Transverse colon (tissue), 4 donors: ENCODE data around the gene APMAP. TPM values are rescaled to one million over a fixed set of nuclear protein-coding genes. Genes with fewer than 3 reads are reported as not detected.

Source experiments
- DNase-seq: peaks from one replicate; pipeline ENCODE4 v3.0.0-alpha.2; 2019
- H3K27ac ChIP-seq, 4 donors: fragments of 200-600 bp; sonication (generic); 2 replicates each; pipeline ENCODE4 v1.5.1; 2016 to 2018; ENCODE audit warnings: inconsistent platforms in 4 of 4
- H3K27me3 ChIP-seq: fragments of 200-600 bp; sonication (generic); 2 replicates; pipeline ENCODE4 v1.5.1; 2017; ENCODE audit warnings: inconsistent platforms
- H3K36me3 ChIP-seq, 4 donors: fragments of 200-600 bp; sonication (generic); 2 replicates each; pipeline ENCODE4 v1.5.1; 2017 to 2019; ENCODE audit warnings: inconsistent platforms in 4 of 4
- H3K4me1 ChIP-seq, 4 donors: fragments of 200-600 bp; sonication (generic); 2 replicates each; pipeline ENCODE4 v1.5.1; 2017 to 2020; ENCODE audit warnings: inconsistent platforms in 4 of 4
- H3K4me3 ChIP-seq, 4 donors: fragments of 200-600 bp; sonication (generic); 1 replicate in 1 of 4; 2 replicates in 3 of 4; pipeline versions ENCODE4 v1.5.1 to v1.6.1; 2017 to 2019; ENCODE audit warnings: inconsistent platforms in 4 of 4
- H3K9me3 ChIP-seq, 2 donors: fragments of 200-600 bp; sonication (generic); 2 replicates each; pipeline ENCODE4 v1.5.1; 2017 to 2019; ENCODE audit warnings: inconsistent platforms in 2 of 2
- CTCF ChIP-seq, 5 experiments: fragments of 200-600 bp in 3 of 5; fragments of 450-650 bp in 2 of 5; sonication (generic) in 3 of 5; IDR thresholded peaks; 1 replicate in 2 of 5; 2 replicates in 3 of 5; pipeline ENCODE4 v1.5.1; 2016 to 2017; ENCODE audit warnings: antibody characterized with exemption in 5 of 5, inconsistent platforms in 3 of 5, mild to moderate bottlenecking in 2 of 5, moderate library complexity in 1 of 5
- EP300 ChIP-seq: sonication (generic); formaldehyde crosslinking; IDR thresholded peaks from one replicate; pipeline ENCODE4 v1.6.1; 2017; ENCODE audit warnings: antibody characterized with exemption, low read depth
- POLR2A ChIP-seq: fragments of 450-650 bp; IDR thresholded peaks from one replicate; pipeline ENCODE4 v1.6.1; 2016; ENCODE audit warnings: antibody characterized with exemption, mild to moderate bottlenecking, moderate library complexity
- POLR2AphosphoS5 ChIP-seq, 3 donors: sonication (generic); formaldehyde crosslinking; IDR thresholded peaks; one replicate each; pipeline ENCODE4 v1.6.1; 2016; ENCODE audit warnings: antibody characterized with exemption in 3 of 3
- WGBS, 2 donors: methylation state at CpG; one replicate each; pipeline ENCODE4 v1.1.5; 2018; ENCODE audit warnings: low coverage in 1 of 2; 5-methylcytosine and 5-hydroxymethylcytosine counted together
- in situ Hi-C, 4 donors: fragments of 200-750 bp; cut with MboI; loops; one replicate each; pipeline versions ENCODE4 v1.15.0 to v1.15.1; 2017; ENCODE audit warnings: low sequenced_read_pairs in 3 of 4, low pct_ligation_motif_present in 1 of 4, low pct_unique_long_range_greater_than_20kb in 1 of 4
- intact Hi-C: fragments of 100-400 bp; cut with DNase I; formaldehyde crosslinking; loops from one replicate; pipeline ENCODE4 v1.15.1; 2023; ENCODE audit warnings: low total_unique reads
- total RNA-seq, 4 donors: library from RNA; depleted of rRNA; stranded (reverse); fragments of >200 nt; gene quantifications; one replicate each; pipeline ENCODE4 v1.1.0, GENCODE V29; 2016

APMAP gene
- total RNA-seq, 4 donors from 2014 or later: 14.9 to 88.6 (median 50.2) TPM

- intact Hi-C loops: no loop called here
- no peaks in the 10 kb centered on the region for H3K27me3 ChIP-seq
- no peaks in the 10 kb centered on the region for H3K4me1 ChIP-seq
- 80% methylated on average over 8 of the region's 8 CpGs; no CpG with 5 or more reads in 1 of the 2 donors for WGBS, 2 donors
- H3K27ac ChIP-seq: no peak overlapping the region
- H3K9me3 ChIP-seq: peaks cover 0 to 6% of the 10 kb centered on the region in 2 donors
- TF ChIP-seq POLR2A (no peak), CTCF (IDR thresholded peaks at IDR 0.05) (no peak), EP300 (no peak), POLR2AphosphoS5 (IDR thresholded peaks at IDR 0.05) (no peak)
- no peak overlapping the region for H3K4me3 ChIP-seq
- in situ Hi-C loops: loop anchor here in 2 of 4 donors (25.0 kb wide), 2 partner anchors 209 to 434 kb away; partner anchors contain the start of genes ENTPD6 (in 1 of the 2) and GINS1 (in 1 of the 2)
- DNase-seq: no peak
- peaks cover 0 to 30% (median 6%) of the 10 kb centered on the region in 4 donors for H3K36me3 ChIP-seq
Measured at GRCh38 chr20:24978513-24978912, 14.0 kb downstream of the APMAP start.

- Histone ChIP-seq H3K27me3 (no peaks in the 10 kb centered on the region), H3K36me3 (peaks cover 0 to 27% (median 9%) of the 10 kb centered on the region in 4 donors)
- 84% methylated on average over 3 of the region's 3 CpGs; no CpG with 5 or more reads in 1 of the 2 donors for WGBS, 2 donors
Measured at GRCh38 chr20:24977797-24978196, 14.8 kb downstream of the APMAP start.

GRCh38 chr20:24977336-24977735 lies 15.2 kb downstream of the APMAP start:
- intact Hi-C loops: no loop called here
- WGBS, 2 donors: 100% methylated on average over 1 of the region's 1 CpG; no CpG with 5 or more reads in 1 of the 2 donors
- peaks cover 0 to 6% of the 10 kb centered on the region in 2 donors for H3K9me3 ChIP-seq
- in situ Hi-C loops: loop anchor here in 2 of 4 donors (25.0 kb wide), 2 partner anchors 210 to 435 kb away; partner anchors contain the start of genes ENTPD6 (in 1 of the 2) and GINS1 (in 1 of the 2)
- no peak overlapping the region for H3K4me3 ChIP-seq
- no peaks in the 10 kb centered on the region for H3K27me3 ChIP-seq
- DNase-seq: no peak
- H3K27ac ChIP-seq: no peak overlapping the region
- no peak for TF ChIP-seq POLR2A
- no peak for TF ChIP-seq CTCF (IDR thresholded peaks at IDR 0.05)
- TF ChIP-seq EP300: no peak
- TF ChIP-seq POLR2AphosphoS5 (IDR thresholded peaks at IDR 0.05): no peak
- H3K36me3 ChIP-seq: peaks cover 0 to 25% (median 9%) of the 10 kb centered on the region in 4 donors
- H3K4me1 ChIP-seq: no peaks in the 10 kb centered on the region

More at GRCh38 chr20:24977797-24978196, 14.8 kb downstream of the APMAP start:
- Histone ChIP-seq H3K9me3 (peaks cover 0 to 6% of the 10 kb centered on the region in 2 donors), H3K4me3 (no peak overlapping the region), H3K27ac (no peak overlapping the region), H3K4me1 (no peaks in the 10 kb centered on the region)
- TF ChIP-seq EP300: no peak
- TF ChIP-seq POLR2A: no peak
- TF ChIP-seq CTCF (IDR thresholded peaks at IDR 0.05): no peak
- TF ChIP-seq POLR2AphosphoS5 (IDR thresholded peaks at IDR 0.05): no peak
- in situ Hi-C loops (loop anchor here in 2 of 4 donors (25.0 kb wide), 2 partner anchors 210 to 435 kb away; partner anchors contain the start of genes ENTPD6 (in 1 of the 2) and GINS1 (in 1 of the 2)), intact Hi-C loops (no loop called here)
- DNase-seq: no peak

- no peak overlapping the region for H3K4me3 ChIP-seq
- peaks cover 0 to 28% (median 4%) of the 10 kb centered on the region in 4 donors for H3K36me3 ChIP-seq
- H3K9me3 ChIP-seq: peaks cover 0 to 6% of the 10 kb centered on the region in 2 donors
- DNase-seq: peak; percentile 1
- H3K27me3 ChIP-seq: no peaks in the 10 kb centered on the region
- WGBS, 2 donors: 83% methylated on average over 1 of the region's 2 CpGs; no CpG with 5 or more reads in 1 of the 2 donors
- no peaks in the 10 kb centered on the region for H3K4me1 ChIP-seq
- TF ChIP-seq CTCF (IDR thresholded peaks at IDR 0.05) (no peak), POLR2AphosphoS5 (IDR thresholded peaks at IDR 0.05) (no peak), EP300 (no peak), POLR2A (no peak)
- H3K27ac ChIP-seq: no peak overlapping the region
- in situ Hi-C loops (no loop called here), intact Hi-C loops (no loop called here)
Measured at GRCh38 chr20:24972341-24972740, 20.2 kb downstream of the APMAP start.
